Measurements from ENCODE around the gene SLC7A1.

Gene SLC7A1

GRCh38 chr13:29526741-29527140 lies 68.7 kb downstream of the SLC7A1 start:
- no peak for DNase-seq

DNA sequence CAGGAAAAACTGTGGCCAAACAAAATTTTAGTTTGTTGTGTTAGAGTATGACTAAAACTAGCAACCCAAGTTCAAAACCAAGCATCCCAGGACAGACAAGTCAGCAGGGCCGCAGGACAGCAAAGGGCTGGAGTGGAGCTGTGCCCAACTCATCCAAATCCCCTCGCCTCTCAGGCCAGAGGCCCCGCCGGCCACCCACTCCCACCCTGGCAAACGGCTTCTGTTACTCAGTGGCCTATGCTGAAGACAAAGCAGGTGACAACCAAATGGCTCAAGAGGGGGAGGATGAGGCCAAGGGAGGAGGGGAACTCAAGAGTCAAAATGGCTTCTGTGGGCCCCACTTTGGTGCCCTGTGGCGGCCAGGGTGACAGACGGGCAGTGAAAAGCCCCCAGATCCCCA lies 69.7 kb downstream of the SLC7A1 start:
- DNase-seq = no peak

- DNase-seq = no peak
Measured at GRCh38 chr13:29524641-29525040, 70.8 kb downstream of the SLC7A1 start.

DNA sequence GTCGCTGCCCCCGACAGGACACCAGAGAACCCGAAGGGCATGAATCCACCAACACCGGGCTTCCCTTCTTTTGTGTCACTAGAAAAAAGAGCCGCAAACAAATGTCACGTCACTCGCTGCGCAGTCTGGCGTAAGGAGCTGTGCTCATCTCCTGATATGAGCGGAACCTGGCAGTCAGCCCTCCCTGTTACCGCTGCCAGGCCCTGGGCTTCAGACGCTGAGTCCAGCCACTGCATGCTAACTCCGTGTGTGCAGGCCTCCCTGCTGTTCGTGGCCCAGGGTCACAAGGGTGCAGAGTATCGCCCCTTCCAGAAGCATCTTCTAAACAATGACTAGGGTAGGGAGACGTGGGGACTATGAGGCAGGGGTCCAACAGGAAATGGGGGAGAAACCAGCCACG lies 71.3 kb downstream of the SLC7A1 start:
- no peak for DNase-seq

- no peak for DNase-seq
Measured at GRCh38 chr13:29523199-29523961, 72.1 kb downstream of the SLC7A1 start.

GRCh38 chr13:29522044-29522685 lies 73.3 kb downstream of the SLC7A1 start:
- no peak for DNase-seq

GRCh38 chr13:29521336-29521735 lies 74.2 kb downstream of the SLC7A1 start:
- DNase-seq = no peak

GRCh38 chr13:29520671-29521070 lies 74.8 kb downstream of the SLC7A1 start:
- DNase-seq = no peak

GRCh38 chr13:29519921-29520320 lies 75.6 kb downstream of the SLC7A1 start:
- DNase-seq = no peak

GRCh38 chr13:29516880-29517279 lies 78.6 kb downstream of the SLC7A1 start:
- no peak for DNase-seq

- no peak for DNase-seq
Measured at GRCh38 chr13:29516012-29516411, 79.5 kb downstream of the SLC7A1 start.

DNA sequence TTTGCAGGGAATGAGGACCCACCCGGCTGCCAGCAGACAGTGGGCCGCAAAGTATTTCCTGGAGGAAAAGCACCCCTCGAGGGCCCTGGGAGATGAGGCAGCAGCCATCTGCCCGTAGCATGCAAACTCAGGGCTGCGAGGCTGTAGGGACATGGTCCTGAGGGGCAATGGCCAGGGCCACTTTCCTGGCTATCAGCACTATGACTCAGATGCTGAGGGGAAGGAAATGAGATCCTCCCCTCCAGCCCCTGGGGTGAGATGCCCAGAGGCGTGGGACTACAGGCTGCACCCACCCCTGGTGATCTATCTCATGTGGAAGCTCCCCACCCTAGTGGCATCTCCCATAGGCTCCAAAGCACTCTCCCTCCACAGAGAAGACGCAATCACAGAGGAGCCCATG lies 80.1 kb downstream of the SLC7A1 start:
- DNase-seq = no peak

DNA sequence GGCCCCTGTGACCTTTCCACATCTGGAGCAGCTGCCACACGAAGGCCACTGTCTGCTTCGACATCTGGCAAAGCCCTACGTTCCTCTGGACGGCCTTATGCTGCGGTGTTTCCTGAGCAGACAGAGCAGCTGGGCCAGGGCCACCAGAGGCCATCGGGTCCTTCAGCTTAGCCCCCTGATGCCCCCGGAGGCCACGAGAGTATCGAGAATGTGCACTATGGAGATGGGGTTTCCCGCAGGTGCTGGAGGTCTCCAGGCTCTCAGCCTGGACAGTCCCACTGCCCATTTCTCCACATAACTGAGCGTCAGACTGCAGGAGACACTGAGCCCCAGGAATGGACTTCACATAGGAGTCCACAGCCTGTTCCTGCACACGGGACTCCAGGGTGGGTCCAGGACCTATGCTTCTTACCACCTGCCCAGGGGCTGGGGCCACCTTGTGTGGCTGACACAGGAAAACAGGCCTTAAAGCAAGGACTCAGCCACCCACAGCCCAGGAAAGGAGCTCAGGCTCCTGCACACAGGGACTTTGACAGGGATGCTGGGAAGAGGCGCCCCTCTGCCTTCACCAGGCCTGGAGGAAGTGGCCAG lies 80.7 kb downstream of the SLC7A1 start:
- no peak for DNase-seq

DNA sequence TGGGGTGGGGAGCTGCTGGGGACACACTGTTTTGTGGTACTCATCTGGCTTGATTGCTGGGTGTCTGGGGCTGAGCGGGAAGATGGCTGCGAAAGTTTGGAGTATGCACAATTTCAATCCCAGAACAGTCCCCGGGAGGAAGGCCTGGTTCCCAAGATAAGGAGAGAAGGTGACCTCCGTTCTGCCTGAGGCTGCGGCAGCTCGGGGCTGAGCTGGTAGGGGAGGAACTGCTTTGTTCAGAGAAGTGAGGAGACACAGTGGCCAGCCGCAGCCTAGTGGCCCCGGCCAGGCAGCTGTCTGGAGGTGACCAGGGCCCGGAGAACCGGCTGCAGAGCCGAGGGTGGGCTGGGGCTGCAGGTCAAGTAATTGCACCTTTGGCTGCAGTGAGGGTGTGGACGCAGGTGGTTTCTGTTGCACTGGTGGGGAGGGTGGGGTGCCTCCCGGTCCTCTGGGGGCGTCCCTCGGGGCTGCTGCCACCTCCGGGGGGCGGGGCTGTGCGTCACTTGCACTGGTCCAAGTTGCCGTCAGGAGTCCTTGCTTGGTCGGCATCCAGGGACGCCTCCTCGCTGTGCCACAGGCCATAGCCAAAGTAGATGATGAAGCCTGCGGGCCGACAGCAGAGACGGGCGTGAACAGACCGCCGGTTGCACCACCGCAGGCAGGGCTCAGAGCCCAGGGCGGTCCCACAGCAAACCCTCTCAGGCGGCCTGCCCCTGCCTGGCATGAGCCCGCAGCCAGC lies 81.3 kb downstream of the SLC7A1 start:
- no peak for DNase-seq

DNA sequence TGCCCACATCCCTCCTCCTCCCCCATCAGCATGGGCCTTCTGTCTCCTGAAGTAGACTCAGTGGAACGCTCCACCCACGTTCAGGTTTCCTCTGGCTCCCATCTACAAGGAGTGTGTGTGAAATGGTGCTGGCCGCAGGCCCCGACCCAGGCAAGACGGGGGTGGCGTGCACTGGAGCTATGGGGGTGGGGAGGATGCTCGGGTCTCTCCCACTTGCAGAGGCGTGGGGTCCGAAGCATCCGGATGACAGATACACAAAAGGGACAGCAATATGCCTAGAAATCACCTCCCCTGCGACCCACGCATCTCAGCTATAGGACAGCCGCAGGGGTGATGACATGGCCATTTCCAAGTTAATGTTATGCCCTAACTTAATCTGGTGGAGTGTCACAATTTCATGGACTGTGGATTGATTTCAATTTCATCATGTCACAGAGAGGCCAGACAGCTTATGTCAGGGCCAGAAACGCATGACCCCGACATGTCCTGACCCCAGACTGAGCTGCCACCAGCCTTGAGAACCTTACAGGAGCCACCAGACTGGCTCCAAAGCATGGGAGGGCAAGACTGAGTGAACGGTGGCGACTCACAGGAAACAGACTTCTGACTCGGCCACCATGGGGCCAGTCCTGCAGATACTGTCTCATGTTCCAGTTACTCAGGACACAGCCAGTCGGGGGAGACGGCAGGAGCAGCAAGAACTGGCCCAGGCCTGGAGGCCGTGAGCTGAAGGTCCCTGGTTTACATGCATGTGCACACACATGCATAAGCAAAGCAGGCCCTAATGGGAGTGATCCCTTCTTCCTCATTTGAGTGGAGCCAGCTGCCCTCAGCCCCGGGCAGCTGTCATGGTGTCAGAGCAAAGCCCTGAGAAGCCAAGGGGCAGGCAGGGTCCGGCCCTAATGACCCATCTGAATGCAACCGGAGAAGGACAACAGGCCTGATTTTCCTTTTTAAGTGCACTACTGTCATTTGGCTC lies 82.2 kb downstream of the SLC7A1 start:
- no peak for DNase-seq

DNA sequence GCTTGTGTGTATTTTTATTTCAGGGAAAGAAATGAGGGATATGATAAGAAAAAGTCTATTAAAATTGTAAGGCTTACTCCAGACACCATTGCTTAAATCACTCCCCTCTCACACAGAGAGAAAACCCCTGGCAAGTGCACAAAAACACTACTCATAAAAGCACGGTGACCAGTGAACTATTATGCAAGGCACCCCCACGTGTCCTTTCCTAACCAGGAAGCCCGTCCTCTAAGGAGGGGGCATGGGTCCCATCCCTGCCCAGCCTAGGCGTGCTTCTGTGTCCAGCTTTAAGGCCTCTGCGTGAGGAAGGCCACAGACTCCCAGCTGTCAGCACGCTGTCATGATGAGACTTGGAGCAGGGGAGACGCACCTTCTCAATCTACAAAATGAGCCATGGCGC lies 83.5 kb downstream of the SLC7A1 start:
- DNase-seq = no peak

- DNase-seq = no peak
Measured at GRCh38 chr13:29511106-29511796, 84.2 kb downstream of the SLC7A1 start.

GRCh38 chr13:29510651-29511084 lies 84.8 kb downstream of the SLC7A1 start:
- no peak for DNase-seq

DNA sequence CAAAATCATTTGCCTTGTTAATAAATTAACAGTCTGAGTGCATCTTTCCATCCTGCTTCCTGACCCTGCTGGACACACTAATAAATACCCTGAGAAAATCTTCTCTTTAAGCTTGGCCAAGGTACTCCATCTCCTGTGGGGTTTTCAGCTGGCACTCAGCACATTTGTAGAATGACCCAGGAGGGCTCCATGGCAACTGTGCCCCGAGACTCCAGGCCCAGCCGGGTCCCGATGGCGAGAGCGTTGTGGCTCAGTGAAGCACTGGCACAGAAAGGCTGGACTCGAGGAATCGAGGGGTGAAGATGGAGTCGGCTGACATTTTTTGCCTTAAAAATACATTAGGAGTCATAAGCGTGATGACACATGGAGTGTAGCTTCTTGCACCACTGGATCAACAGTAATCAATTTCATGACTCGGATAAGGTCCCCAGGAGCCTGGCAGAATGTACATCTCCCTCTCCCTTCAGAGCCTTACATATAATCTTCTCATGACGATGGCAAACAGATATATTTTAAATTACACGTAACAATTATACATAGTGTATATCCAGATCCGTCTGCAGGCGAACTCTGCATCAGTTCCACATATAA lies 85.4 kb downstream of the SLC7A1 start:
- DNase-seq = no peak

DNA sequence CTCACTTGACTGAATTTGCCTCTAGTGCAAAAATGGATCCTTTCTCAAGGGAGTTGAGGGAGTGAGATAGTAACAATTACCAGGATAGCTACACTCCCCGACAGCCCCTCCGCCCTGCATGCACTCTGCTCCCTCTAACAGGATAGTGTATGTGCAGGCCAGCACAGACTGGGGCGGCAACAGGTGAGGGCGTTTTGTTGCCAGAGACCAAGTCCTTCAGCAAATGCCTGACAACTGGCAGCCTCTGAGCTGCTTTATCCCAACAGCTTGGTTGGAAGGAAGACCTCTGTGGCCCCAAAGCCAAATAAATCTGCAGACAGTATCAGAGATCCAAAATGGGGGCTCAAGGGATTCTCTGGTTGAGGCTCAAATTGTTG lies 86.6 kb downstream of the SLC7A1 start:
- DNase-seq = no peak

DNA sequence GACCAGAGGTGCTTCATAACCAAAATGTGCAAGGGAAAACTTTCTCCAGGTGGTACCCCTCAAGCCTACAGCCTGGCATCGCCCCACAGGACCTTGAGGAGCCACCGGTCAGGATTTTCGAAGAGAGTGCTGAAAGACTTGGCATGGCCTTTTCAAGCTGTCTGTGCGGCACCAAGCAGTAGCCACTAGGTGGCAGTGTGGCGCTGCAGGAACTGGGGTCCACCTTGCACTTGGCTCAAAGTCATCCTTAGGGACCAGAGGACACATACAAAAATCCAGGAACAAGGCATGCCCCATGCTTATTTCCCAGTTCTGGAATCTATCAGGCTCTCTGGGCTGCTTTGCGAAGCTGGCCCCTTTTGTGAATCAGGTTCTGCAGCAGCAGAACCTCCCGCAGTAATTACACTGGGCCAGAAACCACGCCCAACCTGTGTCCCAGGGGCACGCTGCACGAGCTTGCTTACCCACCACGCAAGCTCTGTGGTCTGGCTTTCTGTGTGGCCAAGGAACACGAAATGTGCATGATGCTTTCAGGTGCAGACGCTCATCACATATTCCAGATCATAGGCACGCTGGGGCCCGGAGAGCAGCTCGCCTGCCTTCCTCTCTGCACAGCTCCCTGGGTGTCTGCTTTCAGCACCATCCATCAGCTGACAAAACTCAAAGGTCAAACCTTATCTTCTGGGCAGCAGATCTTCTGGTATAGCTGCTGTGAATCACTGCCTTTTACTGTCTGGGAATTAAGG lies 87.2 kb downstream of the SLC7A1 start:
- peak; percentile 42 for DNase-seq
